HL-60 (cell line): Measurements from ENCODE around the gene CD80.

Experiments used
- DNase-seq, 2 experiments: peaks; one replicate each; pipeline ENCODE4 v3.0.0-alpha.2; 2010 to 2020; ENCODE audit warnings: low read depth in 1 of 2, low spot score in 1 of 2
- H3K27ac ChIP-seq: fragments of 250-450 bp; sonication (Bioruptor Pico); replicated peaks from 2 replicates; pipeline ENCODE4 v1.5.1; 2020; ENCODE audit warnings: mild to moderate bottlenecking, moderate library complexity
- H3K27me3 ChIP-seq: fragments of 250-450 bp; sonication (Bioruptor Pico); 2 replicates; pipeline ENCODE4 v1.5.1; 2021; ENCODE audit warnings: mild to moderate bottlenecking, moderate library complexity; ENCODE audit not compliant: insufficient read depth, poor library complexity, severe bottlenecking
- H3K4me3 ChIP-seq: replicated peaks from 2 replicates; pipeline ENCODE4 v1.5.1; 2011; ENCODE audit warnings: mild to moderate bottlenecking, control low read depth, low read length; ENCODE audit not compliant: insufficient read depth
- CTCF ChIP-seq: IDR thresholded peaks from one replicate; pipeline ENCODE4 v1.5.1; 2011; ENCODE audit warnings: low read length, control low read depth, inconsistent platforms; ENCODE audit not compliant: insufficient read depth
- GABPA ChIP-seq: IDR thresholded peaks from 2 replicates; pipeline ENCODE4 v1.6.1; 2012; ENCODE audit warnings: low read depth
- POLR2AphosphoS5 ChIP-seq: IDR thresholded peaks from 2 replicates; pipeline ENCODE4 v1.6.1; 2012; ENCODE audit warnings: low read depth
- REST ChIP-seq: IDR thresholded peaks from 2 replicates; pipeline ENCODE4 v1.6.1; 2012; ENCODE audit warnings: low read depth; ENCODE audit not compliant: insufficient replicate concordance
- SPI1 ChIP-seq: IDR thresholded peaks from 2 replicates; pipeline ENCODE4 v1.6.1; 2012; ENCODE audit warnings: low read depth, mild to moderate bottlenecking, borderline replicate concordance

CD80 gene

GRCh38 chr3:119485563-119485962 lies 73.9 kb downstream of the CD80 start:
- TF ChIP-seq GABPA (no peak), SPI1 (no peak), CTCF (no peak), REST (no peak), POLR2AphosphoS5 (no peak)
- DNase-seq: no peak
- Histone ChIP-seq H3K27ac (no peak overlapping the region), H3K4me3 (no peak overlapping the region), H3K27me3 (no peaks in the 10 kb centered on the region)

GRCh38 chr3:119483101-119483500 lies 76.3 kb downstream of the CD80 start:
- H3K27ac ChIP-seq: no peak overlapping the region
- H3K27me3 ChIP-seq: no peaks in the 10 kb centered on the region
- no peak for DNase-seq
- no peak for TF ChIP-seq GABPA
- no peak for TF ChIP-seq SPI1
- TF ChIP-seq POLR2AphosphoS5: no peak
- no peak for TF ChIP-seq CTCF
- no peak overlapping the region for H3K4me3 ChIP-seq

- Histone ChIP-seq H3K27ac (no peak overlapping the region), H3K4me3 (no peak overlapping the region), H3K27me3 (no peaks in the 10 kb centered on the region)
- no peak for DNase-seq
- TF ChIP-seq SPI1 (no peak), REST (no peak), POLR2AphosphoS5 (no peak), CTCF (no peak), GABPA (no peak)
Observed at GRCh38 chr3:119481079-119481478, 78.3 kb downstream of the CD80 start.
